ENCODE results near the gene ACYP1.

ACYP1 gene

DNA sequence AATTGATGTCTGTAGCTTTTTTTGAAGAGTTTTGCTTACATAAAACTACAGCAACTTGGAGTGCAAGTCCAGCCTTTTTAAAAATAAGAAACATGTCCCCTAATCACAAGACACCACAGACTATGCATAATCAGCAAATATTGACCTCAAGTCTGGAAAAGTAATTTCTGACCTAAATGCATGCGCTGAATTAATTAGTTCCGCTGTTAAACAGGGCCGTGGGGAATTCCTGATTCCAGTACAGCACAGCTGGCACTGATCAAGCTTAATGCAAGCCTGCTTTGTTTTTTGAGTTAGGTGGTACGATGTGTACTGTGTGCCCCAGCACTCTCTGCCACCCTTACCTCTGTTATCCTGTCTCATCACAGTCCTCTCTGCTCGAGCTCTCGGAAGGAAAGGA is 21.8 kb downstream of the ACYP1 start:
- TF ChIP-seq, protein P1, sequence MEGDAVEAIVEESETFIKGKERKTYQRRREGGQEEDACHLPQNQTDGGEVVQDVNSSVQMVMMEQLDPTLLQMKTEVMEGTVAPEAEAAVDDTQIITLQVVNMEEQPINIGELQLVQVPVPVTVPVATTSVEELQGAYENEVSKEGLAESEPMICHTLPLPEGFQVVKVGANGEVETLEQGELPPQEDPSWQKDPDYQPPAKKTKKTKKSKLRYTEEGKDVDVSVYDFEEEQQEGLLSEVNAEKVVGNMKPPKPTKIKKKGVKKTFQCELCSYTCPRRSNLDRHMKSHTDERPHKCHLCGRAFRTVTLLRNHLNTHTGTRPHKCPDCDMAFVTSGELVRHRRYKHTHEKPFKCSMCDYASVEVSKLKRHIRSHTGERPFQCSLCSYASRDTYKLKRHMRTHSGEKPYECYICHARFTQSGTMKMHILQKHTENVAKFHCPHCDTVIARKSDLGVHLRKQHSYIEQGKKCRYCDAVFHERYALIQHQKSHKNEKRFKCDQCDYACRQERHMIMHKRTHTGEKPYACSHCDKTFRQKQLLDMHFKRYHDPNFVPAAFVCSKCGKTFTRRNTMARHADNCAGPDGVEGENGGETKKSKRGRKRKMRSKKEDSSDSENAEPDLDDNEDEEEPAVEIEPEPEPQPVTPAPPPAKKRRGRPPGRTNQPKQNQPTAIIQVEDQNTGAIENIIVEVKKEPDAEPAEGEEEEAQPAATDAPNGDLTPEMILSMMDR (IDR thresholded peaks at IDR 0.05; ENCODE audit: extremely low read depth, missing control alignments): no peak
- no peak for DNase-seq (ENCODE audit: low spot score)

DNA sequence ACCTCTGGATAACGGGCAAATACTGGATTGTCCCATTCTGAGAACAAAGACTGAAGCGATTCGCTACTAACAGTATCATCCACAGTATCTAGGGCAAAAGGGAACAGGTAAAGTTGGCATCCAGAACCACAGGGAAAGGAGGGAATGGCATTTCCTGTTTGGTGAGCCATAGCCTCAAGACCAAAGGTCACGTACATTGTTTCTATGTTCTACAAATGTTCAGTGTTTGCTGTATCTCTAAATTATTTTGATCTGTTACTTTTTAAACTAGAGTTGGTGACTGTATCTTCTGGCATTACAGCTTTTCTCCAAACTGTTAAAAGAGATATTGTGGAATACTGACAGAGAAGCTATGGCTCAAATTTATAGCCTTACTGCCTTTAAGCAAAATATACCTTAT is 22.2 kb downstream of the ACYP1 start:
- DNase-seq (ENCODE audit: low spot score): no peak
- TF ChIP-seq, protein P1 (IDR thresholded peaks at IDR 0.05; ENCODE audit: extremely low read depth, missing control alignments): no peak

DNA sequence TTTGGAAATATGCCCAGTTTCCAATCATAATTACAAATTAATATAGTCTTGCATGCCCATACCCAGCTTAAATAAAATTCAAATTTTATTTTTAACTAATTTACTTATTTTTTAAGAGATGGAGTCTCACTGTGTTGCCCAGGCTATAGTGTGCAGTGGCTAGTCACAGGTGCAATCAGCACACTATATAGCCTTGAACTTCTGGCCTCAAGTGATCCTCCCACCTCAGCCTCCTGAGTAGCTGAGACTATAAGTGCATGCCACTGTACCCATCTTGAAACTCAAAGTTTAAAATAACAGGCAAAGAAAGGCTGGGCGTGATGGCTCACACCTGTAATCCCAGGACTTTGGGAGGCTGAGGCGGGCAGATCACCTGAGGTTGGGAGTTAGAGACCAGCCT is 22.9 kb downstream of the ACYP1 start:
- TF ChIP-seq, protein P1 (IDR thresholded peaks at IDR 0.05; ENCODE audit: extremely low read depth, missing control alignments): no peak
- DNase-seq (ENCODE audit: low spot score): no peak

DNA sequence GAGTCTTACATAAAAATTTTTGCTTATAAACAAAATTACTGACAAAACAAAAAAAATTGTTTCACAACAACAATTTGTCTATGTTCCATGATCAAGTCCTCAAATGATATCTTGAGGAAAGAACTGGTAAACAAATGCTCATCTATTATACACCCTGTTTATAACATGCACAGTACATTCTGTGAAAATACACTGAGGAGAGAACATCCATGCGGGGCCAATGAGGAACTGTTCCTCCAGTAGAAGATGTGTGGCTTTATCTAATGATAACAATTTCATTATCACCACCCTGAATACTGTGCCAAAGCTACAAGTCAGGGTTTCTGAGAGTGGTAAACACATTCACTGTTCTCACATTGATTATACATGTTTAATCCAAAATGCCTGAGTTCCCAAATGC is 23.3 kb downstream of the ACYP1 start:
- TF ChIP-seq, protein P1 (IDR thresholded peaks at IDR 0.05; ENCODE audit: extremely low read depth, missing control alignments): no peak
- DNase-seq (ENCODE audit: low spot score): no peak

DNA sequence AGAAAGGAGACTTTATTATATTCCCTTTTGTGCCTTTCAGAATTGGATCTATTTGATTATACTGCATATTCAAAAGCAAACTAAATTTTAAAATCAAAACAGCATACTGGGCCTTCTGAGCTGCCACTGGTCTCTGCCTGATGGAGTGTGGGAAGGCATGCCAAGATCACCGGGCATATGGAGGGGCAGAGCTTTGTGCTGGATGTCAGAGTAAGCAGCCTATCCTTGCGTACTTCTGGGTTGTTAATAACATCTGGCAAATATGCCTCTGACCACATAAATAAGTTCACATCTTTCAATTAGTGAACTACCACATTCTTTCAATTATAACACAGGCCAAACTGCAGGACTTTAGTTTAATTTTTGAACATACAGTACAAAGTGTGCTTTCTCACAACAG is 30.9 kb downstream of the ACYP1 start:
- TF ChIP-seq, protein P1 (IDR thresholded peaks at IDR 0.05; ENCODE audit: extremely low read depth, missing control alignments): no peak
- DNase-seq (ENCODE audit: low spot score): no peak

DNA sequence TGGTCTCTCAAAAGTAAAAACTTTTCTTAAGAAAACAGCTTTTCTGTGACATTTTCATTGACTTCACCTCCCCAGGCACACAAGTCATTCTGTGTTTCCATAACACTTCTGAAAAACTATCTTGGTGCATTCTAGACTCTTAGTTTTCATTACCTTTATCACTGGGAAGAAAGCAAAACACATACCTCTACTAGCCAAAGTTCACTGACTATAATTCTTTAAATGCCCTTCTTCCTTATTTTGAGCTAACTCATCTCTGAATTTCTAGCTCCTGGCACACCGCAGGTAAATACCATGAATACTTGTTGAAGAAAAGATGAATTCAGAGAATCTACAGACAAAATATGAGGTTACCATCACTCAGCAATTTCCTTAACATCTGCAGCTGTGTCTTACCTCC is 33.7 kb downstream of the ACYP1 start:
- TF ChIP-seq, protein P1 (IDR thresholded peaks at IDR 0.05; ENCODE audit: extremely low read depth, missing control alignments): no peak

DNA sequence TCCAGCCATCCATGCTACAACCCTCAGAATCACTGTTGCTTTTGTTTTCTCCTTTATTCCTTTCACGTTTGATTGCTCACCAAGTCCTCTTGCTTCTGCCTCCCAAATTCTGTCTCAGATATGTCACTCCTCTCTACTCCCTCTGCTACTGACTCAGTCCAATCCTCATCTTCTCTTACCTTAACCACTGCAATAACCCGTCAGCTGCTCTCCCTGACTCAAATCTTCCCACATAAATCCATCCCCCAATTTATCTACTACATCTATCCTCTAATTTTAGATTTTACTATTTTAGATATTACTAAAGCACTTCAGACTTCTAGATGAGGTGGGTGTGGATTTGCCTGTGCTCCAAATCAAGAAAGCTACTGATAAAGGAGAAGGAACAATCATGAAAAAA is 37.9 kb downstream of the ACYP1 start:
- TF ChIP-seq, protein P1 (IDR thresholded peaks at IDR 0.05; ENCODE audit: extremely low read depth, missing control alignments): no peak
- DNase-seq (ENCODE audit: low spot score): no peak

More for the DNA sequence above, 33.7 kb downstream of the ACYP1 start:
- DNase-seq (ENCODE audit: low spot score): no peak

Measured in GM20000 (cell line).